Type B pancreatic cell (in vitro differentiated cells): Measurements from ENCODE around the gene B3GNT3. TPM values are rescaled to one million over a fixed set of nuclear protein-coding genes. Genes with fewer than 3 reads are reported as not detected.

Experiments
- DNase-seq: peaks from one replicate; pipeline ENCODE4 v3.0.0; 2021; ENCODE audit warnings: mixed read lengths; ENCODE audit not compliant: unreplicated experiment; ENCODE audit errors: extremely low spot score
- H3K27ac Mint-ChIP-seq: 2 replicates; pipeline ENCODE4 v1.8.0; 2021; ENCODE audit warnings: mild to moderate bottlenecking, mixed read lengths
- H3K27me3 Mint-ChIP-seq: 2 replicates; pipeline ENCODE4 v1.8.0; 2021; ENCODE audit warnings: mixed read lengths
- H3K36me3 Mint-ChIP-seq: 2 replicates; pipeline ENCODE4 v1.8.0; 2021; ENCODE audit warnings: mixed read lengths
- H3K4me1 Mint-ChIP-seq: one replicate; pipeline ENCODE4 v1.8.0; 2021; ENCODE audit warnings: mixed read lengths; ENCODE audit not compliant: unreplicated experiment
- H3K4me3 Mint-ChIP-seq: 2 replicates; pipeline ENCODE4 v1.8.0; 2021; ENCODE audit warnings: mild to moderate bottlenecking, mixed read lengths
- H3K9me3 Mint-ChIP-seq: 2 replicates; pipeline ENCODE4 v1.8.0; 2021; ENCODE audit warnings: mixed read lengths
- total RNA-seq: library from RNA; stranded (reverse); gene quantifications from 2 replicates; pipeline ENCODE4 v1.2.1, GENCODE V29; 2021; ENCODE audit warnings: low replicate concordance
- TF ChIP-seq, protein P1 (sequence below): fragments of 200-600 bp; sonication (generic); conservative IDR thresholded peaks from 2 replicates; pipeline ENCODE4 v1.5.0; 2021; ENCODE audit warnings: antibody characterized with exemption, mild to moderate bottlenecking

The B3GNT3 gene
- total RNA-seq, 1 donor from 2014 or later, result 12.3 TPM

DNA sequence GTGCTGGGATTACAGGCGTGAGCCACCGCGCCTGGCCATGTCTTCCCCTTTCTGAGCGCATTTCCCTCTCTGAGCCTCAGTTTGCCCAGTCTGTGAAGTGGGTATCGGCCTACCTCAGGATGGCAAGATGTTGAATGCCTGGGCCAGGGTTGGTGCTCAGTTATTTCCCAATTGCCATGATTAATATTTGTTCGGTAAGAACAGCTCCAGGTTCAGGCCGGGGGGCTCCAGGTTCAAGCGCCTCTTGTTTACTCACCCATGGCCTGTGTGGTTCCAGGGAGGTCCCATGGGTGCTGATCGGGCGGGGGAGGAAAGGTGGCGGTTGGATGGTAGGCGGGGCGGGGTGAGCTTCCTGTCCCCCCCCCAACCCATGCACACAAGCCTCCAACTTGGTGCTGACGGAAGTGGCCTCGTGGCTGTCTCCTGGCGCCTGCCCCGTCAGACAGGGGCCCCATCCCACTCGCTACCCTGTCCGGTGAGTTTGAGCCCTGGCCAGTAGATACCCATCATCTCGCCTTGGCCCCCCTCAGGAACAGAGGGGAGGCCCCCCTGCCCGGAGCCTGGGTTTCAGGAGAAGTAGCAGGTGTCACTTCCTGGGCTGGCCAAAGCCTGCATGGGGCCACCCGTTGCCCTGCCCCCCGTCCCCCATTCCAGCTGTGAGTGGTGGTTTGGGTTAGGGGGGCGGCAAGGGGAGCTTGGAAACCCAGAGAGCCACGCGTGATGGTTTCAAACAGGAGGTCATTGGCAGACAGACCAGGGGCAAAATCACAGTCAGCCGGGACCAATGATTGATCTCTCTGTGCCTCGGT lies 43.6 kb upstream of the B3GNT3 start, which contains the start of gene FCHO1:
TSS of gene FCHO1 (plus strand) at position 375 of the 809 bp plus-strand sequence. CDS start 3,688 bp downstream, outside the sequence.
- H3K4me3 Mint-ChIP-seq, result no peak within 1 kb of the TSS
- DNase-seq, result no peak
- peaks cover 6% of the 10 kb centered on the region for H3K27me3 Mint-ChIP-seq
- H3K9me3 Mint-ChIP-seq, result no peaks in the 10 kb centered on the region
- TF ChIP-seq, protein P1, sequence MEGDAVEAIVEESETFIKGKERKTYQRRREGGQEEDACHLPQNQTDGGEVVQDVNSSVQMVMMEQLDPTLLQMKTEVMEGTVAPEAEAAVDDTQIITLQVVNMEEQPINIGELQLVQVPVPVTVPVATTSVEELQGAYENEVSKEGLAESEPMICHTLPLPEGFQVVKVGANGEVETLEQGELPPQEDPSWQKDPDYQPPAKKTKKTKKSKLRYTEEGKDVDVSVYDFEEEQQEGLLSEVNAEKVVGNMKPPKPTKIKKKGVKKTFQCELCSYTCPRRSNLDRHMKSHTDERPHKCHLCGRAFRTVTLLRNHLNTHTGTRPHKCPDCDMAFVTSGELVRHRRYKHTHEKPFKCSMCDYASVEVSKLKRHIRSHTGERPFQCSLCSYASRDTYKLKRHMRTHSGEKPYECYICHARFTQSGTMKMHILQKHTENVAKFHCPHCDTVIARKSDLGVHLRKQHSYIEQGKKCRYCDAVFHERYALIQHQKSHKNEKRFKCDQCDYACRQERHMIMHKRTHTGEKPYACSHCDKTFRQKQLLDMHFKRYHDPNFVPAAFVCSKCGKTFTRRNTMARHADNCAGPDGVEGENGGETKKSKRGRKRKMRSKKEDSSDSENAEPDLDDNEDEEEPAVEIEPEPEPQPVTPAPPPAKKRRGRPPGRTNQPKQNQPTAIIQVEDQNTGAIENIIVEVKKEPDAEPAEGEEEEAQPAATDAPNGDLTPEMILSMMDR, result no peak
- no peak within 1 kb of the TSS for H3K27ac Mint-ChIP-seq
- no peaks in the 10 kb centered on the region for H3K36me3 Mint-ChIP-seq
- peaks cover 14% of the 10 kb centered on the region for H3K4me1 Mint-ChIP-seq

DNA sequence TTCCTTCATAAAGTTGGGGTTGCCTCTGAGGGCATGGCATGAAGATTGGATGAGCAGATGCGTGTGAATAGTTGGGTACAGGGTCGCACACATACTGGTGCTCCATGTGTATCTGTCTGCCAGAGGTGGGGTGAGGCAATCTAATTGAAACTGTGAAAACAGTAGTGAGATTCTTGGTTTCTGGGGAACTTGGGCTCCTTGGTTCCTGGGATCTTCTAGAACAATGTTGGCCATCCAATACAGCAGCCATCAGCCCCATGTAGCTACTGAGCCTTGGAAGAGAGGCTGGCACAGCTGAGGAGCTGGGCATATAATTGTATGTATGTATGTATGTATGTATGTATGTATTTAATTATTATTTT lies 43.0 kb upstream of the B3GNT3 start:
- H3K27ac Mint-ChIP-seq, result no peak overlapping the region
- H3K9me3 Mint-ChIP-seq, result no peaks in the 10 kb centered on the region
- TF ChIP-seq, protein P1, result no peak
- no peak overlapping the region for H3K4me3 Mint-ChIP-seq
- peaks cover 6% of the 10 kb centered on the region for H3K27me3 Mint-ChIP-seq
- no peak for DNase-seq
- H3K36me3 Mint-ChIP-seq, result no peaks in the 10 kb centered on the region
- H3K4me1 Mint-ChIP-seq, result peaks cover 17% of the 10 kb centered on the region

GRCh38 chr19:17752865-17753639 lies 41.9 kb upstream of the B3GNT3 start:
- H3K9me3 Mint-ChIP-seq, result no peaks in the 10 kb centered on the region
- peaks cover 6% of the 10 kb centered on the region for H3K27me3 Mint-ChIP-seq
- peaks cover 17% of the 10 kb centered on the region for H3K4me1 Mint-ChIP-seq
- H3K36me3 Mint-ChIP-seq, result no peaks in the 10 kb centered on the region
- DNase-seq, result no peak
- H3K4me3 Mint-ChIP-seq, result no peak overlapping the region
- no peak overlapping the region for H3K27ac Mint-ChIP-seq
- TF ChIP-seq, protein P1, result no peak

DNA sequence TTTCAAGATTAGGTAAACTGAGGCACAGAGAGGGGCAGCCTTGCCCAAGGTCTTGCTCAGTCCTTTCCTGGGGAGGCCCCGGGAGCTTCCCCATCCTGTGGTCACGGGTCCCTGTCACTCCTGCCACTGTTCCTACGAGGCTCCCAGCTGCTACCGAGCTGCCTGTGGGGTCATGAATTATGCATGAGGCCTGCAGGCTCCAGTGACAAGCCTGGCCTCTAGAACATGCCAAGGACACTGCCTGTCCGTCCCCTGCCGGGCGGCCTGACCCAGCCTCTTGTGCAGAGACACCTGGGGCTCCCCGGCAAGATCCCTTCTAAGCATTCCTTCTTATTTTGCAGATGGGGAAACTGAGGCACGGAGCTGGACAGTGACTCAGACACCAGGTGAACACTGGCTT lies 41.0 kb upstream of the B3GNT3 start:
- H3K9me3 Mint-ChIP-seq, result no peaks in the 10 kb centered on the region
- peaks cover 3% of the 10 kb centered on the region for H3K27me3 Mint-ChIP-seq
- H3K4me3 Mint-ChIP-seq, result no peak overlapping the region
- H3K36me3 Mint-ChIP-seq, result no peaks in the 10 kb centered on the region
- TF ChIP-seq, protein P1, result peak; percentile 11
- H3K27ac Mint-ChIP-seq, result no peak overlapping the region
- peaks cover 17% of the 10 kb centered on the region for H3K4me1 Mint-ChIP-seq
- no peak for DNase-seq

DNA sequence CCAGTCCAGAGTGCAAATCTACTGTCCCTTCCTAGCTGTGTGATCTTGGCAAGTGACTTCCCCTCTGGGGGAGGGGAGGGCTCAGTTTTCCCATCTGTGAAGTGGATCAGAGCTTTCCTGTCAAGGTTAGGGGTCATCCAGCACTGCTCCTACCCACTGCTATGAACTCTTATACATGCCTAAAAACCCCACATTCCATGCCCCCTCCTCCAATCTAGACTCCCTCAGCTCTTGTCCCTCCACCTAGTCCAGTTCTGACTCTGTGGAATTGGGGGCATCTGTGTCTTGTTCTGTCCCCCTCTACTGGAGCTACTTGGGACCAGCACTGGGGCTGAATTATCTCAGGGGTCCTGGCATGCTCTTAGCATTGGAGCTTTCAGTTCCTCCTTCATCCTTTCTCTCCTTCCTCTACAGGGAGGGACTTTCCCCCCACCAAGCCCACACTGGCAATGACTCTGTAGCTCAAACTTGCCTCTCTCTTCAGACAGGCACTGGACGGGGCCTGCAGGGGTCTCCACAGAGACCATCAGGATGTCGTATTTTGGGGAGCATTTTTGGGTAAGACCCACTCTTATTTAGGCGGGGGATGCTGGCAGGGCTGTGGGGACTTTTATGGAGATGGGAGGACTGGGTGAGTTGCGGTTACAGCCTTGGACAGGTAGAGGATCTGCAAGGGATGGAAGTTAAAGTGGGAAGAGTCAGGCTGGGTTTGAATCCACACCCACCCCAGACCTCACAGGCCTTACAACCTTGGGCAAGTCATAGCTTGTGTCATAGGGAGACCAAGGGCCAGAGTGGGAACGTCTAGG lies 40.1 kb upstream of the B3GNT3 start:
- no peak overlapping the region for H3K4me3 Mint-ChIP-seq
- TF ChIP-seq, protein P1, result no peak
- H3K27ac Mint-ChIP-seq, result no peak overlapping the region
- H3K27me3 Mint-ChIP-seq, result no peaks in the 10 kb centered on the region
- DNase-seq, result no peak
- no peaks in the 10 kb centered on the region for H3K9me3 Mint-ChIP-seq
- no peaks in the 10 kb centered on the region for H3K36me3 Mint-ChIP-seq
- H3K4me1 Mint-ChIP-seq, result peaks cover 17% of the 10 kb centered on the region
